Activated T-cell treated with anti-CD3 and anti-CD28 coated beads for 48 hours (primary cell): ENCODE results near the gene DICER1.
"Not testable (repeated sequence)": the region's sequence is repeated elsewhere in the genome, so short reads cannot be mapped to it uniquely, and the experiment has no call there.

Source experiments
- DNase-seq: peaks from one replicate; pipeline ENCODE4 v3.0.0-alpha.2; 2020; ENCODE audit warnings: low read depth

Gene DICER1

GRCh38 chr14:95185767-95186392 lies 28.6 kb upstream of the DICER1 start:
- no peak for DNase-seq

GRCh38 chr14:95185033-95185766 lies 27.9 kb upstream of the DICER1 start:
- DNase-seq: no peak

GRCh38 chr14:95184413-95184790 lies 27.1 kb upstream of the DICER1 start:
- DNase-seq: no peak

- DNase-seq: no peak
Observed at GRCh38 chr14:95183532-95184412, 26.4 kb upstream of the DICER1 start.

GRCh38 chr14:95183082-95183481 lies 25.8 kb upstream of the DICER1 start:
- DNase-seq: no peak

GRCh38 chr14:95182379-95182778 lies 25.1 kb upstream of the DICER1 start:
- no peak for DNase-seq

GRCh38 chr14:95180966-95181741 lies 23.8 kb upstream of the DICER1 start:
- DNase-seq: no peak

- not testable (repeated sequence) for DNase-seq
Observed at GRCh38 chr14:95175670-95176069, 18.3 kb upstream of the DICER1 start.

GRCh38 chr14:95174184-95174792 lies 17.0 kb upstream of the DICER1 start:
- no peak for DNase-seq

GRCh38 chr14:95173518-95173917 lies 16.2 kb upstream of the DICER1 start:
- no peak for DNase-seq

GRCh38 chr14:95167177-95167576 lies 9.8 kb upstream of the DICER1 start:
- no peak for DNase-seq

GRCh38 chr14:95165517-95165916 lies 8.2 kb upstream of the DICER1 start:
- no peak for DNase-seq

GRCh38 chr14:95164506-95164905 lies 7.2 kb upstream of the DICER1 start:
- DNase-seq: no peak

- no peak for DNase-seq
Observed at GRCh38 chr14:95163666-95164065, 6.3 kb upstream of the DICER1 start.

GRCh38 chr14:95163132-95163531 lies 5.8 kb upstream of the DICER1 start:
- DNase-seq: no peak

GRCh38 chr14:95162641-95163040 lies 5.3 kb upstream of the DICER1 start:
- DNase-seq: no peak

- no peak for DNase-seq
Observed at GRCh38 chr14:95157048-95157326, 342 bp downstream of the DICER1 start.

GRCh38 chr14:95156161-95157047 lies 925 bp downstream of the DICER1 start:
- peak; percentile 29 for DNase-seq

- no peak for DNase-seq
Observed at GRCh38 chr14:95155045-95155444, 2.3 kb downstream of the DICER1 start.

- no peak for DNase-seq
Observed at GRCh38 chr14:95153866-95154265, 3.5 kb downstream of the DICER1 start.

GRCh38 chr14:95151561-95151960 lies 5.8 kb downstream of the DICER1 start:
- DNase-seq: no peak
